Measurements from ENCODE around the gene P2RY2. TPM values are rescaled to one million over a fixed set of nuclear protein-coding genes. Genes with fewer than 3 reads are reported as not detected.

P2RY2 gene
- total RNA-seq, 4 donors from 2014 or later = 36.2 to 50.3 (median 43.8) TPM

DNA sequence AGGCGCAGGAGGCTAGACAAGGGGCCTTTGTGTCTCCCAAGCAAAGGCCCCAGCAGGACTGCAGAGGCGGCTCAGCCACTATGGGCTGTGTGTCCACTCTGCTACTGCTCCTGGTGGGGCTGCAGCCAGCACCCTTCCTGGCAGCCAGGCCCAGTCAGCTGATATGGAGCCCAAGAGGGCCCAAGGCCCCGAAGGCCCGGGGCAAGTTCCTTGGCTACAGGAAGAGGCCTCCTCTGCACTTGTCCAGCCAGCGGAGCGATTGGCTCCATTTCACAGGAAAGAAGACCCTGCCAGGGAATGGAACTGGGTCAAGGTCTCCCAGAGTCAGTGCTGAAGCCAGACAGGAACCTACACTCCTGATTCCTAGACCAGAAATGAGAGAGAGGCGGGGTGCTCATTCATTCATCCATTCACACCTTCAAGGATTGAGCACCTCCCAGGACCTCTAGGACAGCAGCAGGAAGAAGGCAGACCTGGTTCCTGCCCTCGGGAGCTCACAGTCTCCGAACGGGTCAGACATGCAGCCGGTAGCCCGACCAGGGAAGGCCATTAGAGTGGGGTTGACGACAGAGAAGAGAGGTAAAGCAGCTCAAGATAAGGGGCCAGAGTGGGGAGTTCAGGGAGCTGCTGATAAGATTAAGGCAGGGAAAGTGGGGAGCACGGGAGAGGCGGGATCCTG lies 811 bp upstream of the P2RY2 start:
- Histone ChIP-seq H3K4me1 (peaks cover 25 to 91% (median 33%) of the 10 kb centered on the region in 3 donors), H3K27ac (peak overlapping the region; percentile 72 to 93 (median 89)), H3K36me3 (peaks cover 0 to 3% (median 0%) of the 10 kb centered on the region in 3 donors), H3K27me3 (peaks cover 0 to 20% (median 0%) of the 10 kb centered on the region in 4 donors), H3K9me3 (no peaks in the 10 kb centered on the region), H3K4me3 (peak overlapping the region; percentile 61 to 82 (median 62))
- intact Hi-C loops (cut with DNase I) = no loop called here
- TF ChIP-seq, protein P1, sequence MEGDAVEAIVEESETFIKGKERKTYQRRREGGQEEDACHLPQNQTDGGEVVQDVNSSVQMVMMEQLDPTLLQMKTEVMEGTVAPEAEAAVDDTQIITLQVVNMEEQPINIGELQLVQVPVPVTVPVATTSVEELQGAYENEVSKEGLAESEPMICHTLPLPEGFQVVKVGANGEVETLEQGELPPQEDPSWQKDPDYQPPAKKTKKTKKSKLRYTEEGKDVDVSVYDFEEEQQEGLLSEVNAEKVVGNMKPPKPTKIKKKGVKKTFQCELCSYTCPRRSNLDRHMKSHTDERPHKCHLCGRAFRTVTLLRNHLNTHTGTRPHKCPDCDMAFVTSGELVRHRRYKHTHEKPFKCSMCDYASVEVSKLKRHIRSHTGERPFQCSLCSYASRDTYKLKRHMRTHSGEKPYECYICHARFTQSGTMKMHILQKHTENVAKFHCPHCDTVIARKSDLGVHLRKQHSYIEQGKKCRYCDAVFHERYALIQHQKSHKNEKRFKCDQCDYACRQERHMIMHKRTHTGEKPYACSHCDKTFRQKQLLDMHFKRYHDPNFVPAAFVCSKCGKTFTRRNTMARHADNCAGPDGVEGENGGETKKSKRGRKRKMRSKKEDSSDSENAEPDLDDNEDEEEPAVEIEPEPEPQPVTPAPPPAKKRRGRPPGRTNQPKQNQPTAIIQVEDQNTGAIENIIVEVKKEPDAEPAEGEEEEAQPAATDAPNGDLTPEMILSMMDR (IDR thresholded peaks at IDR 0.05) = no peak
- TF ChIP-seq POLR2A (IDR thresholded peaks at IDR 0.05) = no peak
- no peak for DNase-seq
- 40 to 75% methylated on average over 6 to 13 of the region's 15 CpGs for whole genome bisulfite sequencing, 2 donors

DNA sequence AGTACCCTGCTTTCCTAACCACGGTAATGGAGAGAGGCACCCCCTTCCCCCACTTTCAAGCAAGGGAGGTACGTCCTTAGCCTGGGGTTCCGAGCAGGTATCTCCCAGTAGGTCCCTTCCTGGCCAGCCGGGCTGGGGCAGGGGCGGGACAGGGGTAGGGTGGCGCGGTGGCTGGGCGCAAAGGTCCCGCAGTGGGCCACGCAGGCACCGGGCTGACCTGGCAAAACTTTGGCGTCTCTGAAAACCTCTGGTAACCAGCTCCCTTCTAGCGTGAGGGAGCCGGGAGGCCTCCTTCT lies 323 bp upstream of the P2RY2 start:
- TF ChIP-seq, protein P1 (IDR thresholded peaks at IDR 0.05) = no peak
- TF ChIP-seq POLR2A (IDR thresholded peaks at IDR 0.05) = no peak
- DNase-seq = no peak
- no peaks in the 10 kb centered on the region for H3K9me3 ChIP-seq
- H3K27me3 ChIP-seq = peaks cover 0 to 20% (median 0%) of the 10 kb centered on the region in 4 donors
- intact Hi-C loops (cut with DNase I) = no loop called here
- H3K27ac ChIP-seq = peak overlapping the region; percentile 72 to 93 (median 89)
- peaks cover 25 to 93% (median 33%) of the 10 kb centered on the region in 3 donors for H3K4me1 ChIP-seq
- WGBS, 2 donors = 12 to 70% methylated on average over 2 to 5 of the region's 14 CpGs
- peak overlapping the region; percentile 61 to 82 (median 62) for H3K4me3 ChIP-seq
- peaks cover 0 to 8% (median 0%) of the 10 kb centered on the region in 3 donors for H3K36me3 ChIP-seq

DNA sequence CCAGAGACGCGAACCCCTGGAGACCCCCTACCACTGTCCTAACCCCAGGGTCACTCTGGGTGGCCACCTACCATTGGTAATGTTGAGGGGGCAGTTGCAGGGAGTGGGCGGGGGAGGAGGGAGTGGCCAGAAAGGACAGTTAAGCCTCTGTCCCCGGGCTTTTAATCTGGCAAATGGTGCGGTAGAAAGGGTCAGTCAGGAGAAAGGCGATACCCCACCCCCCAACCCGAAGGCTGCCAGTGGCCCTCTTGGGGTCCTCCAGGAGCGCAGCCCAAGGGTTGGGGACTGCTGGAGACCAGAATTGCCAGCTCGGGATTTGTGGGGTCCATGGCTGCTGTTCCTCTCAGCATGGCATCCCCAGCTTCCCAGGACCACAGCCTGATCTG lies 742 bp downstream of the P2RY2 start:
- 49% methylated on average over 7 of the region's 9 CpGs; no CpG with 5 or more reads in 1 of the 2 donors for WGBS, 2 donors
- TF ChIP-seq POLR2A (IDR thresholded peaks at IDR 0.05) = no peak
- TF ChIP-seq, protein P1 (IDR thresholded peaks at IDR 0.05) = no peak
- Histone ChIP-seq H3K27ac (peak overlapping the region; percentile 72 to 93 (median 89)), H3K27me3 (peaks cover 0 to 20% (median 0%) of the 10 kb centered on the region in 4 donors), H3K4me1 (peaks cover 25 to 87% (median 33%) of the 10 kb centered on the region in 3 donors), H3K4me3 (peak overlapping the region; percentile 61 to 82 (median 62)), H3K36me3 (peaks cover 0 to 19% (median 0%) of the 10 kb centered on the region in 3 donors), H3K9me3 (no peaks in the 10 kb centered on the region)
- no peak for DNase-seq
- intact Hi-C loops (cut with DNase I) = no loop called here

DNA sequence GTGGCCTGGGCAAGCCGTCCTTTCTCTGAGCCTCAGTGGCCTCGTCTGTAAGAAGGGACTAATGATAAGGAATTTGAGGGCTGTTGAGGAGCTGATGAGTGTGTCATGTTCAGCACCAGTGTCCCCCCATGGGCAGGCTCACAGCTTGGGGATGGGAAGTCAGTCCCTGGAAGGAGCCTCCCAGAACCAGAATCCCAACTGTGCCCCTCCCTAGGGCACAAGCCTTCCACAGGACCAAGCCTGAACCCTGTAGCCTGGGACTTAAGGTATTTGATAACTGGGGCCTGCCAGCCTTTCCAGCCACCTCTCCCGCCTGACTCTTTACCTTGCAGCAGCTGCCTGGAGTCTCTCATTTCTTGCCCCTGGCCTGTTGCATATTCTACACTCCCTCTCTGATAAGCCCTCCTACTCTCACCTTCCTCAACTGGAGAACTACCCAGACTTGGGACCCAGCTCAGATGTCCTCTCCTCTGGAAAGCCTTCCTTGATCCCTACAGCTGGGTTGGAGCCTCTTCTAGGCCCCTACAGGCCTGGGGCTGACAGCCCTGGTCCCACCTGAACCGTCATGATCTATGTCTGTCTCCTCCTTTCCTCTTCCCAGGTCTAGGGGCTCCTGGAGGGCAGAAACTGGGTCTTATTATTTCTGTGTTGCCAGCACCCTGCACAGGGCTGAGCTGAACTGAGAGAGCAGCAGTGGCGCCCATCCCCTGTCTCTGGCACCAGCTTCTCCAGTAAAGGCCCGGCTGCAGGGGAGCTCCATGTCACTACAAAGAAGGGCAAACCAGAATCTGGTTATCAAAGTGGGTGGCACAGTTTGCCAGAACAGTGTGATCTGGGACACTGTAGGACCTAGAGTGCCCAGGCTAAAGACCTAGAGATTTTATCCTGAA lies 1.6 kb downstream of the P2RY2 start:
- DNase-seq = no peak
- TF ChIP-seq, protein P1 (IDR thresholded peaks at IDR 0.05) = no peak
- TF ChIP-seq POLR2A (IDR thresholded peaks at IDR 0.05) = no peak
- 58 to 68% methylated on average over 4 to 6 of the region's 6 CpGs for WGBS, 2 donors
- H3K36me3 ChIP-seq = peaks cover 0 to 27% (median 0%) of the 10 kb centered on the region in 3 donors
- peaks cover 0 to 20% (median 0%) of the 10 kb centered on the region in 4 donors for H3K27me3 ChIP-seq
- H3K27ac ChIP-seq = peak overlapping the region in 3 of 4 donors; percentile 87 to 93 (median 91)
- H3K4me1 ChIP-seq = peaks cover 25 to 86% (median 28%) of the 10 kb centered on the region in 3 donors
- intact Hi-C loops (cut with DNase I) = no loop called here
- peak overlapping the region; percentile 61 to 82 (median 62) for H3K4me3 ChIP-seq
- no peaks in the 10 kb centered on the region for H3K9me3 ChIP-seq

Measured in esophagus squamous epithelium (tissue), 5 donors.